Keratinocyte (primary cell): ENCODE results near the gene TWF2. TPM values are rescaled to one million over a fixed set of nuclear protein-coding genes. Genes with fewer than 3 reads are reported as not detected.

ENCODE experiments used
- DNase-seq: peaks from one replicate; pipeline ENCODE4 v3.0.0-alpha.2; 2011; ENCODE audit warnings: low read depth, missing footprints, low spot score
- FAIRE-seq: peaks from 2 replicates; lab custom pipeline; 2011; peaks lifted over from hg19 to GRCh38; lab: Jason Lieb, UNC
- H2AFZ ChIP-seq: 2 replicates; pipeline ENCODE4 v1.6.0; 2012; ENCODE audit warnings: low read length, control low read depth, inconsistent platforms; ENCODE audit not compliant: control insufficient read depth
- H3K27ac ChIP-seq: 2 replicates; pipeline ENCODE4 v1.5.1; 2011; ENCODE audit warnings: low read length; ENCODE audit not compliant: control insufficient read depth, insufficient read depth
- H3K27me3 ChIP-seq: 3 replicates; pipeline ENCODE4 v1.6.0; 2011; ENCODE audit warnings: low read length; ENCODE audit not compliant: control insufficient read depth, insufficient read depth; ENCODE audit errors: extremely low read depth
- H3K36me3 ChIP-seq, 2 experiments: 2 replicates in 1 of 2; 3 replicates in 1 of 2; pipeline ENCODE4 v1.5.1; 2011; ENCODE audit warnings: low read length in 2 of 2, mild to moderate bottlenecking in 1 of 2; ENCODE audit not compliant: control insufficient read depth in 2 of 2, insufficient read depth in 2 of 2; ENCODE audit errors: extremely low read depth in 1 of 2
- H3K4me1 ChIP-seq: 3 replicates; pipeline ENCODE4 v1.5.1; 2011; ENCODE audit warnings: low read length; ENCODE audit not compliant: control insufficient read depth, insufficient read depth; ENCODE audit errors: extremely low read depth
- H3K4me2 ChIP-seq: 3 replicates; pipeline ENCODE4 v1.6.0; 2011; ENCODE audit warnings: low read depth, low read length; ENCODE audit not compliant: control insufficient read depth, insufficient read depth; ENCODE audit errors: extremely low read depth
- H3K4me3 ChIP-seq, 3 experiments: fragments of 200-600 bp in 1 of 3; sonication (generic) in 1 of 3; 2 replicates in 2 of 3; 3 replicates in 1 of 3; pipeline ENCODE4 v1.5.1; 2011 to 2016; ENCODE audit warnings: low read length in 3 of 3, mild to moderate bottlenecking in 3 of 3, control low read depth in 2 of 3, inconsistent platforms in 1 of 3, low read depth in 1 of 3, mixed read lengths in 1 of 3, mixed run types in 1 of 3, moderate library complexity in 1 of 3; ENCODE audit not compliant: control insufficient read depth in 2 of 3, insufficient read depth in 2 of 3; ENCODE audit errors: extremely low read depth in 1 of 3
- H3K79me2 ChIP-seq: 2 replicates; pipeline ENCODE4 v1.6.0; 2012; ENCODE audit warnings: low read length; ENCODE audit not compliant: control insufficient read depth, insufficient read depth
- H3K9ac ChIP-seq: 3 replicates; pipeline ENCODE4 v1.6.0; 2011; ENCODE audit warnings: low read length; ENCODE audit not compliant: control insufficient read depth, insufficient read depth; ENCODE audit errors: extremely low read depth
- H3K9me1 ChIP-seq: 3 replicates; pipeline ENCODE4 v1.6.0; 2011; ENCODE audit warnings: low read length; ENCODE audit not compliant: control insufficient read depth, insufficient read depth; ENCODE audit errors: extremely low read depth
- H3K9me3 ChIP-seq: 2 replicates; pipeline ENCODE4 v1.5.1; 2012; ENCODE audit warnings: low read depth, low read length; ENCODE audit not compliant: control insufficient read depth
- H4K20me1 ChIP-seq: 3 replicates; pipeline ENCODE4 v1.6.0; 2011; ENCODE audit warnings: low read length; ENCODE audit not compliant: control insufficient read depth, insufficient read depth; ENCODE audit errors: extremely low read depth
- EZH2 ChIP-seq: IDR thresholded peaks from one replicate; pipeline ENCODE4 v1.6.1; 2012; ENCODE audit warnings: inconsistent platforms, mild to moderate bottlenecking, low read length, moderate library complexity
- dilution Hi-C: fragments of 300-500 bp; cut with MboI; formaldehyde crosslinking; loops from one replicate; pipeline ENCODE4 v1.7.0; 2020; ENCODE audit warnings: low sequenced_read_pairs; ENCODE audit not compliant: extremely low pct_ligation_motif_present
- polyA plus RNA-seq, 5 experiments: library from polyadenylated mRNA; depleted of rRNA in 3 of 5; stranded (reverse) in 3 of 5; stranded (forward) in 1 of 5; unstranded in 1 of 5; fragments of >200 nt; gene quantifications; 1 replicate in 1 of 5; 2 replicates in 3 of 5; 3 replicates in 1 of 5; pipeline versions ENCODE4 v1.2.1 to v1.2.3, GENCODE V29; 2011 to 2012; ENCODE audit warnings: missing spikeins in 2 of 5, low read depth in 1 of 5, low replicate concordance in 1 of 5
- TF ChIP-seq, protein P1 (sequence below), 3 experiments: IDR thresholded peaks in 1 of 3; conservative IDR thresholded peaks in 1 of 3; optimal IDR thresholded peaks in 1 of 3; 2 replicates in 2 of 3; 3 replicates in 1 of 3; pipeline versions ENCODE3 to v1.5.1; 2011; ENCODE audit warnings: low read length in 3 of 3, mild to moderate bottlenecking in 3 of 3, moderate library complexity in 2 of 3, control low read depth in 1 of 3, inconsistent platforms in 1 of 3; ENCODE audit not compliant: insufficient read depth in 2 of 3; ENCODE audit errors: extremely low read depth in 1 of 3

TWF2 gene
- polyA plus RNA-seq, 1 donor (not counting 4 experiments of a cell fraction or from before 2014, with no cell fraction given) = 70.4 TPM

DNA sequence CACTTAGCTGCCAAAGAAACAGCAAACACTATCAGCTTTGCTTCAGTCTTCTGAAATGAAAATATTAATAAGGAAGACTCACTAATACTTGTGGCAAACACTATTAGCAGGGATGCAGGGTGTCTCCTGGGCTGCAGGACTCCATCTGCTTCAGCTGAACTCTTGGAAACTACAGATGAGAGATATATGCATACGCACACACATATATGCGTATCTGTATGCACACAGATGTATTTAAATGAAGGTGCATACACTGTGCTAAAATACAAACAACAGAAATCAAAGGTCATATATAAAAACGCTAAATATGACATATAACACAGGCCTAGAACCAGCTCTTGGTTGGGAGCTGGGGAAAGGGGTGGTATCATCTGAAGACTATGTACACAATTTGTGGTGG, 17.2 kb upstream of the TWF2 start:
- peaks cover 32 to 43% of the 10 kb centered on the region in 2 experiments for H3K36me3 ChIP-seq
- TF ChIP-seq, protein P1, sequence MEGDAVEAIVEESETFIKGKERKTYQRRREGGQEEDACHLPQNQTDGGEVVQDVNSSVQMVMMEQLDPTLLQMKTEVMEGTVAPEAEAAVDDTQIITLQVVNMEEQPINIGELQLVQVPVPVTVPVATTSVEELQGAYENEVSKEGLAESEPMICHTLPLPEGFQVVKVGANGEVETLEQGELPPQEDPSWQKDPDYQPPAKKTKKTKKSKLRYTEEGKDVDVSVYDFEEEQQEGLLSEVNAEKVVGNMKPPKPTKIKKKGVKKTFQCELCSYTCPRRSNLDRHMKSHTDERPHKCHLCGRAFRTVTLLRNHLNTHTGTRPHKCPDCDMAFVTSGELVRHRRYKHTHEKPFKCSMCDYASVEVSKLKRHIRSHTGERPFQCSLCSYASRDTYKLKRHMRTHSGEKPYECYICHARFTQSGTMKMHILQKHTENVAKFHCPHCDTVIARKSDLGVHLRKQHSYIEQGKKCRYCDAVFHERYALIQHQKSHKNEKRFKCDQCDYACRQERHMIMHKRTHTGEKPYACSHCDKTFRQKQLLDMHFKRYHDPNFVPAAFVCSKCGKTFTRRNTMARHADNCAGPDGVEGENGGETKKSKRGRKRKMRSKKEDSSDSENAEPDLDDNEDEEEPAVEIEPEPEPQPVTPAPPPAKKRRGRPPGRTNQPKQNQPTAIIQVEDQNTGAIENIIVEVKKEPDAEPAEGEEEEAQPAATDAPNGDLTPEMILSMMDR (optimal IDR thresholded peaks at IDR 0.05 in 1 of 3, IDR thresholded peaks at IDR 0.05 in 1 of 3, conservative IDR thresholded peaks at IDR 0.05 in 1 of 3; ENCODE audit: extremely low read depth in 1 of 3, insufficient read depth in 2 of 3, low read length in 3 of 3) = no peak
- no peak for TF ChIP-seq EZH2
- peaks cover 11% of the 10 kb centered on the region for H3K4me1 ChIP-seq
- H3K27me3 ChIP-seq = no peaks in the 10 kb centered on the region
- H3K9me1 ChIP-seq = no peaks in the 10 kb centered on the region
- no peak overlapping the region for H3K4me3 ChIP-seq
- no peak overlapping the region for H3K9ac ChIP-seq
- H3K79me2 ChIP-seq = peaks cover 6% of the 10 kb centered on the region
- H3K27ac ChIP-seq = no peak overlapping the region
- DNase-seq (no peak), FAIRE-seq (no peak)
- H4K20me1 ChIP-seq = peaks cover 4% of the 10 kb centered on the region
- no peak overlapping the region for H3K4me2 ChIP-seq
- H3K9me3 ChIP-seq = no peaks in the 10 kb centered on the region
- dilution Hi-C loops = no loop called here
- no peak overlapping the region for H2AFZ ChIP-seq

- FAIRE-seq (no peak), DNase-seq (no peak)
- Histone ChIP-seq H3K36me3 (peaks cover 38 to 49% of the 10 kb centered on the region in 2 experiments), H3K4me2 (no peak overlapping the region), H3K27me3 (no peaks in the 10 kb centered on the region), H3K9ac (no peak overlapping the region), H2AFZ (no peak overlapping the region), H3K79me2 (peaks cover 5% of the 10 kb centered on the region), H3K9me3 (no peaks in the 10 kb centered on the region), H3K4me3 (no peak overlapping the region), H3K9me1 (no peaks in the 10 kb centered on the region), H3K4me1 (peaks cover 11% of the 10 kb centered on the region), H4K20me1 (peaks cover 4% of the 10 kb centered on the region), H3K27ac (no peak overlapping the region)
- dilution Hi-C loops = no loop called here
- TF ChIP-seq EZH2 = no peak
- TF ChIP-seq, protein P1 (optimal IDR thresholded peaks at IDR 0.05 in 1 of 3, IDR thresholded peaks at IDR 0.05 in 1 of 3, conservative IDR thresholded peaks at IDR 0.05 in 1 of 3; ENCODE audit: extremely low read depth in 1 of 3, insufficient read depth in 2 of 3, low read length in 3 of 3) = no peak
These were observed 15.7 kb upstream of the TWF2 start for GRCh38 chr3:52254608-52255007.
